Activated B cell treated with CpG ODN at 0.5 μM for 24 hours (primary cell): Measurements from ENCODE around the gene C1orf105. TPM values are rescaled to one million over a fixed set of nuclear protein-coding genes. Genes with fewer than 3 reads are reported as not detected.
"Not testable (repeated sequence)": the region's sequence is repeated elsewhere in the genome, so short reads cannot be mapped to it uniquely, and the experiment has no call there.

Experiments used
- ATAC-seq: fragments of 200-7000 bp; cut with Tn5 transposase; one replicate; pipeline ENCODE4 v1.10.0; 2021; ENCODE audit warnings: low read depth, mild to moderate bottlenecking, moderate library complexity
- CTCF ChIA-PET: fragments of 350-600 bp; sonication (Branson Sonifier 250); formaldehyde crosslinking; loops from one replicate; lab custom pipeline; 2021; ENCODE audit warnings: antibody characterized with exemption; lab: Charles Lee
- POLR2A ChIA-PET: fragments of 350-600 bp; sonication (Branson Sonifier 250); formaldehyde crosslinking; loops from one replicate; lab custom pipeline; 2021; ENCODE audit warnings: antibody characterized with exemption; lab: Charles Lee
- DNase-seq: peaks from one replicate; pipeline ENCODE4 v3.0.0; 2022
- H3K27ac Mint-ChIP-seq: one replicate; pipeline ENCODE4 v1.8.0; 2020; ENCODE audit warnings: mixed read lengths
- H3K27me3 Mint-ChIP-seq: one replicate; pipeline ENCODE4 v1.8.0; 2021; ENCODE audit warnings: mixed read lengths
- H3K36me3 Mint-ChIP-seq: one replicate; pipeline ENCODE4 v1.8.0; 2021; ENCODE audit warnings: low read depth, mixed read lengths
- H3K4me1 Mint-ChIP-seq: one replicate; pipeline ENCODE4 v1.8.0; 2021; ENCODE audit warnings: mixed read lengths
- H3K4me3 Mint-ChIP-seq: one replicate; pipeline ENCODE4 v1.8.0; 2020; ENCODE audit warnings: mild to moderate bottlenecking, mixed read lengths
- H3K9me3 Mint-ChIP-seq: one replicate; pipeline ENCODE4 v1.8.0; 2020; ENCODE audit warnings: mixed read lengths
- CTCF ChIP-seq: fragments of 200-600 bp; IDR thresholded peaks from one replicate; pipeline ENCODE4 v1.8.0; 2022; ENCODE audit warnings: antibody characterized with exemption, mild to moderate bottlenecking
- intact Hi-C: fragments of 100-400 bp; cut with micrococcal nuclease; formaldehyde crosslinking; loops from one replicate; pipeline ENCODE4 v1.15.1; 2024
- total RNA-seq: library from RNA; stranded (reverse); gene quantifications from 2 replicates; pipeline ENCODE4 v1.2.3, GENCODE V29; 2022

C1orf105 gene
- total RNA-seq, 1 donor from 2014 or later: not detected

GRCh38 chr1:172488393-172488792 is 67.9 kb downstream of the C1orf105 start:
- no peaks in the 10 kb centered on the region for H3K9me3 Mint-ChIP-seq

GRCh38 chr1:172489847-172490246 is 69.4 kb downstream of the C1orf105 start:
- H3K4me1 Mint-ChIP-seq: no peaks in the 10 kb centered on the region
- H3K4me3 Mint-ChIP-seq: no peak overlapping the region
- H3K9me3 Mint-ChIP-seq: no peaks in the 10 kb centered on the region
- H3K27ac Mint-ChIP-seq: no peak overlapping the region
- no peak for ATAC-seq
- intact Hi-C loops: no loop called here
- CTCF ChIA-PET: no interaction called here
- POLR2A ChIA-PET: no interaction called here
- DNase-seq: no peak
- TF ChIP-seq CTCF: no peak
- peaks cover 31% of the 10 kb centered on the region for H3K27me3 Mint-ChIP-seq
- no peaks in the 10 kb centered on the region for H3K36me3 Mint-ChIP-seq

More at GRCh38 chr1:172488393-172488792, 67.9 kb downstream of the C1orf105 start:
- ATAC-seq (no peak), DNase-seq (no peak)
- Mint-ChIP-seq H3K4me1 (no peaks in the 10 kb centered on the region), H3K4me3 (no peak overlapping the region), H3K27ac (no peak overlapping the region), H3K27me3 (peaks cover 31% of the 10 kb centered on the region), H3K36me3 (no peaks in the 10 kb centered on the region)
- ChIA-PET POLR2A (no interaction called here), CTCF (no interaction called here)
- TF ChIP-seq CTCF: no peak
- intact Hi-C loops: no loop called here

GRCh38 chr1:172492421-172492820 is 71.9 kb downstream of the C1orf105 start:
- Mint-ChIP-seq H3K4me3 (no peak overlapping the region), H3K27ac (no peak overlapping the region), H3K9me3 (no peaks in the 10 kb centered on the region), H3K4me1 (no peaks in the 10 kb centered on the region), H3K36me3 (no peaks in the 10 kb centered on the region), H3K27me3 (peaks cover 25% of the 10 kb centered on the region)
- no peak for ATAC-seq
- no peak for TF ChIP-seq CTCF
- no peak for DNase-seq
- POLR2A ChIA-PET: no interaction called here
- CTCF ChIA-PET: no interaction called here
- intact Hi-C loops: no loop called here

GRCh38 chr1:172494166-172494565 is 73.7 kb downstream of the C1orf105 start:
- no peak for TF ChIP-seq CTCF
- ATAC-seq (no peak), DNase-seq (no peak)
- Mint-ChIP-seq H3K4me3 (no peak overlapping the region), H3K36me3 (no peaks in the 10 kb centered on the region), H3K27ac (no peak overlapping the region), H3K9me3 (no peaks in the 10 kb centered on the region), H3K4me1 (no peaks in the 10 kb centered on the region), H3K27me3 (peaks cover 15% of the 10 kb centered on the region)
- ChIA-PET CTCF (no interaction called here), POLR2A (no interaction called here)
- intact Hi-C loops: no loop called here

GRCh38 chr1:172496127-172496526 is 75.6 kb downstream of the C1orf105 start:
- H3K36me3 Mint-ChIP-seq, intact Hi-C loops, H3K27ac Mint-ChIP-seq, POLR2A ChIA-PET, H3K4me3 Mint-ChIP-seq, ATAC-seq, CTCF ChIA-PET, H3K27me3 Mint-ChIP-seq, H3K9me3 Mint-ChIP-seq, DNase-seq, H3K4me1 Mint-ChIP-seq: not testable (repeated sequence)

GRCh38 chr1:172496678-172497077 is 76.2 kb downstream of the C1orf105 start:
- no peak overlapping the region for H3K4me3 Mint-ChIP-seq
- no peaks in the 10 kb centered on the region for H3K9me3 Mint-ChIP-seq
- no peak for TF ChIP-seq CTCF
- H3K27ac Mint-ChIP-seq: no peak overlapping the region
- H3K4me1 Mint-ChIP-seq: no peaks in the 10 kb centered on the region
- peaks cover 5% of the 10 kb centered on the region for H3K27me3 Mint-ChIP-seq
- ATAC-seq (no peak), DNase-seq (no peak)
- POLR2A ChIA-PET: no interaction called here
- intact Hi-C loops: no loop called here
- CTCF ChIA-PET: no interaction called here
- H3K36me3 Mint-ChIP-seq: no peaks in the 10 kb centered on the region
